ENCODE data around the gene TSGA10IP.

GRCh38 chr11:65928667-65929066, 16.6 kb upstream of the TSGA10IP start:
- no peak for TF ChIP-seq POLR2A (IDR thresholded peaks at IDR 0.05; ENCODE audit: low read depth)
- no peak for TF ChIP-seq POLR2AphosphoS5 (IDR thresholded peaks at IDR 0.05)
- TF ChIP-seq, protein P1, sequence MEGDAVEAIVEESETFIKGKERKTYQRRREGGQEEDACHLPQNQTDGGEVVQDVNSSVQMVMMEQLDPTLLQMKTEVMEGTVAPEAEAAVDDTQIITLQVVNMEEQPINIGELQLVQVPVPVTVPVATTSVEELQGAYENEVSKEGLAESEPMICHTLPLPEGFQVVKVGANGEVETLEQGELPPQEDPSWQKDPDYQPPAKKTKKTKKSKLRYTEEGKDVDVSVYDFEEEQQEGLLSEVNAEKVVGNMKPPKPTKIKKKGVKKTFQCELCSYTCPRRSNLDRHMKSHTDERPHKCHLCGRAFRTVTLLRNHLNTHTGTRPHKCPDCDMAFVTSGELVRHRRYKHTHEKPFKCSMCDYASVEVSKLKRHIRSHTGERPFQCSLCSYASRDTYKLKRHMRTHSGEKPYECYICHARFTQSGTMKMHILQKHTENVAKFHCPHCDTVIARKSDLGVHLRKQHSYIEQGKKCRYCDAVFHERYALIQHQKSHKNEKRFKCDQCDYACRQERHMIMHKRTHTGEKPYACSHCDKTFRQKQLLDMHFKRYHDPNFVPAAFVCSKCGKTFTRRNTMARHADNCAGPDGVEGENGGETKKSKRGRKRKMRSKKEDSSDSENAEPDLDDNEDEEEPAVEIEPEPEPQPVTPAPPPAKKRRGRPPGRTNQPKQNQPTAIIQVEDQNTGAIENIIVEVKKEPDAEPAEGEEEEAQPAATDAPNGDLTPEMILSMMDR (IDR thresholded peaks at IDR 0.05) = no peak
- TF ChIP-seq EP300 (IDR thresholded peaks at IDR 0.05) = no peak

Measured in esophagus muscularis mucosa (tissue), 4 donors.